ENCODE results near the gene ERGIC1.

DNA sequence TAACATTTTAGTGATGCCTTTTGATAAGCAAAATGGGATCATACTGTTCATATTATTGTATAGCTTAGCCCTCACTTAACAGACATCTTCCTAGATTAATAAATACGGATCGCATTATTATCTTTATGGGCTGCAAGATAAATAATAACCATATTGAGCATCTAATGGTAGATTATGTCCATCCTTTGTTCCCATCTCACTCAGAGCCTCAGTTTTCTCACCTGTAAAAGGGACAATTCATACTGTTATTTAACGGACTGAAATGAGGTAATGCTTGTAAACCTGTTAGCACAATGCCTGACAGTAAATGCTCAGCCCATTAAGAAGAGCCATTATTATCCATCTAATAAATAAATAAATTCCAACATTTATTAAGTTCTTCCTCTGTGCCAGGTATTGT, 122.2 kb downstream of the ERGIC1 start:
- TF ChIP-seq ZNF263 (CRISPR knock-in tag; IDR thresholded peaks at IDR 0.05; ENCODE audit: low read depth) (no peak), ZNF232 (CRISPR knock-in tag; IDR thresholded peaks at IDR 0.05) (no peak), NR1H2 (CRISPR knock-in tag; IDR thresholded peaks at IDR 0.05) (no peak)
- TF ChIP-seq, protein P1, sequence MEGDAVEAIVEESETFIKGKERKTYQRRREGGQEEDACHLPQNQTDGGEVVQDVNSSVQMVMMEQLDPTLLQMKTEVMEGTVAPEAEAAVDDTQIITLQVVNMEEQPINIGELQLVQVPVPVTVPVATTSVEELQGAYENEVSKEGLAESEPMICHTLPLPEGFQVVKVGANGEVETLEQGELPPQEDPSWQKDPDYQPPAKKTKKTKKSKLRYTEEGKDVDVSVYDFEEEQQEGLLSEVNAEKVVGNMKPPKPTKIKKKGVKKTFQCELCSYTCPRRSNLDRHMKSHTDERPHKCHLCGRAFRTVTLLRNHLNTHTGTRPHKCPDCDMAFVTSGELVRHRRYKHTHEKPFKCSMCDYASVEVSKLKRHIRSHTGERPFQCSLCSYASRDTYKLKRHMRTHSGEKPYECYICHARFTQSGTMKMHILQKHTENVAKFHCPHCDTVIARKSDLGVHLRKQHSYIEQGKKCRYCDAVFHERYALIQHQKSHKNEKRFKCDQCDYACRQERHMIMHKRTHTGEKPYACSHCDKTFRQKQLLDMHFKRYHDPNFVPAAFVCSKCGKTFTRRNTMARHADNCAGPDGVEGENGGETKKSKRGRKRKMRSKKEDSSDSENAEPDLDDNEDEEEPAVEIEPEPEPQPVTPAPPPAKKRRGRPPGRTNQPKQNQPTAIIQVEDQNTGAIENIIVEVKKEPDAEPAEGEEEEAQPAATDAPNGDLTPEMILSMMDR (IDR thresholded peaks at IDR 0.05) = no peak
